ENCODE data around the gene CDK14.

- no peak for TF ChIP-seq CTCF (IDR thresholded peaks at IDR 0.05; ENCODE audit: insufficient read depth, low read length)
- TF ChIP-seq POLR2AphosphoS5 (IDR thresholded peaks at IDR 0.05; ENCODE audit: low read depth): no peak
- TF ChIP-seq, protein P1, sequence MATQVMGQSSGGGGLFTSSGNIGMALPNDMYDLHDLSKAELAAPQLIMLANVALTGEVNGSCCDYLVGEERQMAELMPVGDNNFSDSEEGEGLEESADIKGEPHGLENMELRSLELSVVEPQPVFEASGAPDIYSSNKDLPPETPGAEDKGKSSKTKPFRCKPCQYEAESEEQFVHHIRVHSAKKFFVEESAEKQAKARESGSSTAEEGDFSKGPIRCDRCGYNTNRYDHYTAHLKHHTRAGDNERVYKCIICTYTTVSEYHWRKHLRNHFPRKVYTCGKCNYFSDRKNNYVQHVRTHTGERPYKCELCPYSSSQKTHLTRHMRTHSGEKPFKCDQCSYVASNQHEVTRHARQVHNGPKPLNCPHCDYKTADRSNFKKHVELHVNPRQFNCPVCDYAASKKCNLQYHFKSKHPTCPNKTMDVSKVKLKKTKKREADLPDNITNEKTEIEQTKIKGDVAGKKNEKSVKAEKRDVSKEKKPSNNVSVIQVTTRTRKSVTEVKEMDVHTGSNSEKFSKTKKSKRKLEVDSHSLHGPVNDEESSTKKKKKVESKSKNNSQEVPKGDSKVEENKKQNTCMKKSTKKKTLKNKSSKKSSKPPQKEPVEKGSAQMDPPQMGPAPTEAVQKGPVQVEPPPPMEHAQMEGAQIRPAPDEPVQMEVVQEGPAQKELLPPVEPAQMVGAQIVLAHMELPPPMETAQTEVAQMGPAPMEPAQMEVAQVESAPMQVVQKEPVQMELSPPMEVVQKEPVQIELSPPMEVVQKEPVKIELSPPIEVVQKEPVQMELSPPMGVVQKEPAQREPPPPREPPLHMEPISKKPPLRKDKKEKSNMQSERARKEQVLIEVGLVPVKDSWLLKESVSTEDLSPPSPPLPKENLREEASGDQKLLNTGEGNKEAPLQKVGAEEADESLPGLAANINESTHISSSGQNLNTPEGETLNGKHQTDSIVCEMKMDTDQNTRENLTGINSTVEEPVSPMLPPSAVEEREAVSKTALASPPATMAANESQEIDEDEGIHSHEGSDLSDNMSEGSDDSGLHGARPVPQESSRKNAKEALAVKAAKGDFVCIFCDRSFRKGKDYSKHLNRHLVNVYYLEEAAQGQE (IDR thresholded peaks at IDR 0.05; ENCODE audit: insufficient replicate concordance, low read depth): no peak
- no peak for TF ChIP-seq SPI1 (IDR thresholded peaks at IDR 0.05; ENCODE audit: borderline replicate concordance, low read depth)
- no peak for TF ChIP-seq GABPA (IDR thresholded peaks at IDR 0.05; ENCODE audit: low read depth)
Observed at GRCh38 chr7:91137153-91137787, 541.1 kb downstream of the CDK14 start.
